Neural cell (in vitro differentiated cells): ENCODE results near the gene DCBLD1.

Experiments
- EZH2 ChIP-seq: fragments of 200-600, 300-800 bp; shearing (Covaris generic), sonication (generic); IDR thresholded peaks from 2 replicates; pipeline ENCODE4 v1.6.1; 2014; ENCODE audit warnings: antibody characterized with exemption, low read length, borderline replicate concordance, mild to moderate bottlenecking; ENCODE audit not compliant: insufficient read depth, poor library complexity, severe bottlenecking
- TAF1 ChIP-seq: IDR thresholded peaks from 2 replicates; pipeline ENCODE4 v1.6.1; 2012; ENCODE audit warnings: low read depth

- TF ChIP-seq TAF1 (no peak), EZH2 (no peak)
Observed at GRCh38 chr6:117506907-117507306, 24.4 kb downstream of the DCBLD1 start.
